Transverse colon (tissue), 4 donors: ENCODE data around the gene SELENOM.

Experiments used
- POLR2AphosphoS5 ChIP-seq, 3 donors: sonication (generic); formaldehyde crosslinking; IDR thresholded peaks; one replicate each; pipeline ENCODE4 v1.6.1; 2016; ENCODE audit warnings: antibody characterized with exemption in 3 of 3
- TF ChIP-seq, protein P1 (sequence below), 5 experiments: fragments of 200-600 bp in 3 of 5; fragments of 450-650 bp in 2 of 5; sonication (generic) in 3 of 5; IDR thresholded peaks; 1 replicate in 2 of 5; 2 replicates in 3 of 5; pipeline ENCODE4 v1.5.1; 2016 to 2017; ENCODE audit warnings: antibody characterized with exemption in 5 of 5, inconsistent platforms in 3 of 5, mild to moderate bottlenecking in 2 of 5, moderate library complexity in 1 of 5

DNA sequence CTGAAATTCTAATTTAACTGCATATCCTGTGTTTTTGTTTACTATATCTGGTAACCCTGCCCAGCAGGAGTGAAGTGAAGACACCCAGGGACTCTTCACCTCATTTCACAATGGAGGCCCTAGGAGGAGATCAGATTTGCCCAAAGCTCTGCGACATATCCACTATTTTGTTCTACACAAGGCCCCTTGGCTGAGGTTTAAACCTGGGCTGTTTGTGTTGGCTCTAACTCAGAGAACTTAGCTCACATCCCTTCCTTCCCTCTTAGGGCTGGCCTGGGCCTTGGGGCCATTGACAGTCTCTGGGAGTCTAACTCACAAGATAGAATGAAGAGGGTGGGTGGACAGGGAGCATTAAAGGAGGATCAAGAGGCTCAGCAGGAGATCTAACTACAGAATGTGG is 41.1 kb upstream of the SELENOM start:
- no peak for TF ChIP-seq POLR2AphosphoS5 (IDR thresholded peaks at IDR 0.05)
- TF ChIP-seq, protein P1, sequence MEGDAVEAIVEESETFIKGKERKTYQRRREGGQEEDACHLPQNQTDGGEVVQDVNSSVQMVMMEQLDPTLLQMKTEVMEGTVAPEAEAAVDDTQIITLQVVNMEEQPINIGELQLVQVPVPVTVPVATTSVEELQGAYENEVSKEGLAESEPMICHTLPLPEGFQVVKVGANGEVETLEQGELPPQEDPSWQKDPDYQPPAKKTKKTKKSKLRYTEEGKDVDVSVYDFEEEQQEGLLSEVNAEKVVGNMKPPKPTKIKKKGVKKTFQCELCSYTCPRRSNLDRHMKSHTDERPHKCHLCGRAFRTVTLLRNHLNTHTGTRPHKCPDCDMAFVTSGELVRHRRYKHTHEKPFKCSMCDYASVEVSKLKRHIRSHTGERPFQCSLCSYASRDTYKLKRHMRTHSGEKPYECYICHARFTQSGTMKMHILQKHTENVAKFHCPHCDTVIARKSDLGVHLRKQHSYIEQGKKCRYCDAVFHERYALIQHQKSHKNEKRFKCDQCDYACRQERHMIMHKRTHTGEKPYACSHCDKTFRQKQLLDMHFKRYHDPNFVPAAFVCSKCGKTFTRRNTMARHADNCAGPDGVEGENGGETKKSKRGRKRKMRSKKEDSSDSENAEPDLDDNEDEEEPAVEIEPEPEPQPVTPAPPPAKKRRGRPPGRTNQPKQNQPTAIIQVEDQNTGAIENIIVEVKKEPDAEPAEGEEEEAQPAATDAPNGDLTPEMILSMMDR (IDR thresholded peaks at IDR 0.05): no peak
